ENCODE results near the gene TMEM74B. TPM values are rescaled to one million over a fixed set of nuclear protein-coding genes. Genes with fewer than 3 reads are reported as not detected.

The TMEM74B gene
- total and polyA plus RNA-seq, 9 of the 15 experiments (the other 6 are each of a cell fraction or from before 2014, with no cell fraction given), result 0.24 to 19.0 (median 7.5) TPM

DNA sequence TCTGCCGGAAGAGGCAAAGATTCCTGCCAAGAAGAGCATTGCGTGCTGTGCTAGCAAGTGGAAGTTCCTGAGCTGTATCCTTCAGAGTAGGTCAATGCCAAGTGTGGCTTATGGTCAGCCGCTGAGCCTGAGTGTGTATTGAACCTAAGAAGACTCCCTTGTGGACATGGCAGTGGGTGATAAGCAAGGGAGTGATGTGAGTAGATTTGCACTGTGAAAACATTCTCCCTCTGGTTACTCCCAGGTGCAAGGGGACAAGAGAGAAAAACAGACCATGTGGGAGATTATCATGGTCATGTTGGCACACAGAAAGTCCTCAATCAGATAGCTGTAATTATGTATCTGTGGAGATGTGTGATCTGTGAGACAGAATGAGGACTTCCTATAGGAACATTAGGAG, 6.1 kb upstream of the TMEM74B start (continued):
- TF ChIP-seq, protein P1, sequence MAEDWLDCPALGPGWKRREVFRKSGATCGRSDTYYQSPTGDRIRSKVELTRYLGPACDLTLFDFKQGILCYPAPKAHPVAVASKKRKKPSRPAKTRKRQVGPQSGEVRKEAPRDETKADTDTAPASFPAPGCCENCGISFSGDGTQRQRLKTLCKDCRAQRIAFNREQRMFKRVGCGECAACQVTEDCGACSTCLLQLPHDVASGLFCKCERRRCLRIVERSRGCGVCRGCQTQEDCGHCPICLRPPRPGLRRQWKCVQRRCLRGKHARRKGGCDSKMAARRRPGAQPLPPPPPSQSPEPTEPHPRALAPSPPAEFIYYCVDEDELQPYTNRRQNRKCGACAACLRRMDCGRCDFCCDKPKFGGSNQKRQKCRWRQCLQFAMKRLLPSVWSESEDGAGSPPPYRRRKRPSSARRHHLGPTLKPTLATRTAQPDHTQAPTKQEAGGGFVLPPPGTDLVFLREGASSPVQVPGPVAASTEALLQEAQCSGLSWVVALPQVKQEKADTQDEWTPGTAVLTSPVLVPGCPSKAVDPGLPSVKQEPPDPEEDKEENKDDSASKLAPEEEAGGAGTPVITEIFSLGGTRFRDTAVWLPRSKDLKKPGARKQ (CRISPR knock-in tag; IDR thresholded peaks at IDR 0.05), result no peak
- TF ChIP-seq ZNF121 (CRISPR knock-in tag; conservative IDR thresholded peaks at IDR 0.05), result no peak
- TF ChIP-seq, protein P2, sequence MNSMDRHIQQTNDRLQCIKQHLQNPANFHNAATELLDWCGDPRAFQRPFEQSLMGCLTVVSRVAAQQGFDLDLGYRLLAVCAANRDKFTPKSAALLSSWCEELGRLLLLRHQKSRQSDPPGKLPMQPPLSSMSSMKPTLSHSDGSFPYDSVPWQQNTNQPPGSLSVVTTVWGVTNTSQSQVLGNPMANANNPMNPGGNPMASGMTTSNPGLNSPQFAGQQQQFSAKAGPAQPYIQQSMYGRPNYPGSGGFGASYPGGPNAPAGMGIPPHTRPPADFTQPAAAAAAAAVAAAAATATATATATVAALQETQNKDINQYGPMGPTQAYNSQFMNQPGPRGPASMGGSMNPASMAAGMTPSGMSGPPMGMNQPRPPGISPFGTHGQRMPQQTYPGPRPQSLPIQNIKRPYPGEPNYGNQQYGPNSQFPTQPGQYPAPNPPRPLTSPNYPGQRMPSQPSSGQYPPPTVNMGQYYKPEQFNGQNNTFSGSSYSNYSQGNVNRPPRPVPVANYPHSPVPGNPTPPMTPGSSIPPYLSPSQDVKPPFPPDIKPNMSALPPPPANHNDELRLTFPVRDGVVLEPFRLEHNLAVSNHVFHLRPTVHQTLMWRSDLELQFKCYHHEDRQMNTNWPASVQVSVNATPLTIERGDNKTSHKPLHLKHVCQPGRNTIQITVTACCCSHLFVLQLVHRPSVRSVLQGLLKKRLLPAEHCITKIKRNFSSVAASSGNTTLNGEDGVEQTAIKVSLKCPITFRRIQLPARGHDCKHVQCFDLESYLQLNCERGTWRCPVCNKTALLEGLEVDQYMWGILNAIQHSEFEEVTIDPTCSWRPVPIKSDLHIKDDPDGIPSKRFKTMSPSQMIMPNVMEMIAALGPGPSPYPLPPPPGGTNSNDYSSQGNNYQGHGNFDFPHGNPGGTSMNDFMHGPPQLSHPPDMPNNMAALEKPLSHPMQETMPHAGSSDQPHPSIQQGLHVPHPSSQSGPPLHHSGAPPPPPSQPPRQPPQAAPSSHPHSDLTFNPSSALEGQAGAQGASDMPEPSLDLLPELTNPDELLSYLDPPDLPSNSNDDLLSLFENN (IDR thresholded peaks at IDR 0.05; ENCODE audit: low read depth in 2 of 2, low read length in 2 of 2), result no peak
- no peak for TF ChIP-seq HMGN3 (IDR thresholded peaks at IDR 0.05; ENCODE audit: borderline replicate concordance, extremely low read depth, insufficient read length, low read depth, low read length)
- no peak for TF ChIP-seq DDX20 (tag; IDR thresholded peaks at IDR 0.05; ENCODE audit: low read depth)
- TF ChIP-seq ZNF253 (CRISPR knock-in tag; conservative IDR thresholded peaks at IDR 0.05), result no peak
- peak; percentile 38; the same call in 1 of the 2 replicates for TF ChIP-seq EP300 (IDR thresholded peaks at IDR 0.05; ENCODE audit: low read length)
- no peak for TF ChIP-seq EHMT2 (IDR thresholded peaks at IDR 0.05)

All from K562 (cell line).